ENCODE measurements around the gene MRTFA.

Gene MRTFA

GRCh38 chr22:40645579-40646197 lies 9.2 kb upstream of the MRTFA start:
- Mint-ChIP-seq H3K36me3 (ENCODE audit: low read depth) (no peaks in the 10 kb centered on the region), H3K27me3 (no peaks in the 10 kb centered on the region), H3K27ac (no peak overlapping the region), H3K4me1 (ENCODE audit: low read depth) (peaks cover 6% of the 10 kb centered on the region), H3K4me3 (no peak overlapping the region), H3K9me3 (no peaks in the 10 kb centered on the region)

- no peak overlapping the region for H3K27ac Mint-ChIP-seq
- no peaks in the 10 kb centered on the region for H3K27me3 Mint-ChIP-seq
- H3K36me3 Mint-ChIP-seq (ENCODE audit: low read depth) = no peaks in the 10 kb centered on the region
- H3K4me1 Mint-ChIP-seq (ENCODE audit: low read depth) = peaks cover 11% of the 10 kb centered on the region
- H3K9me3 Mint-ChIP-seq = no peaks in the 10 kb centered on the region
- H3K4me3 Mint-ChIP-seq = no peak overlapping the region
Observed at GRCh38 chr22:40642316-40642715, 5.8 kb upstream of the MRTFA start.

GRCh38 chr22:40641269-40641668 lies 4.8 kb upstream of the MRTFA start:
- Mint-ChIP-seq H3K9me3 (no peaks in the 10 kb centered on the region), H3K27me3 (no peaks in the 10 kb centered on the region), H3K36me3 (ENCODE audit: low read depth) (no peaks in the 10 kb centered on the region), H3K4me1 (ENCODE audit: low read depth) (peaks cover 8% of the 10 kb centered on the region), H3K27ac (no peak overlapping the region), H3K4me3 (no peak overlapping the region)

- no peaks in the 10 kb centered on the region for H3K36me3 Mint-ChIP-seq (ENCODE audit: low read depth)
- no peaks in the 10 kb centered on the region for H3K9me3 Mint-ChIP-seq
- no peak overlapping the region for H3K27ac Mint-ChIP-seq
- H3K4me3 Mint-ChIP-seq = peak overlapping the region; percentile 93
- no peaks in the 10 kb centered on the region for H3K27me3 Mint-ChIP-seq
- peaks cover 25% of the 10 kb centered on the region for H3K4me1 Mint-ChIP-seq (ENCODE audit: low read depth)
Observed at GRCh38 chr22:40638261-40638660, 1.7 kb upstream of the MRTFA start.

- H3K36me3 Mint-ChIP-seq (ENCODE audit: low read depth) = no peaks in the 10 kb centered on the region
- no peaks in the 10 kb centered on the region for H3K9me3 Mint-ChIP-seq
- H3K4me3 Mint-ChIP-seq = peak overlapping the region; percentile 93
- no peaks in the 10 kb centered on the region for H3K27me3 Mint-ChIP-seq
- peaks cover 32% of the 10 kb centered on the region for H3K4me1 Mint-ChIP-seq (ENCODE audit: low read depth)
- H3K27ac Mint-ChIP-seq = peak overlapping the region; percentile 97
Observed at GRCh38 chr22:40637183-40638150, 948 bp upstream of the MRTFA start.

GRCh38 chr22:40635940-40636379 lies 559 bp downstream of the MRTFA start:
- peak overlapping the region; percentile 13 for H3K27ac Mint-ChIP-seq
- H3K9me3 Mint-ChIP-seq = no peaks in the 10 kb centered on the region
- H3K36me3 Mint-ChIP-seq (ENCODE audit: low read depth) = no peaks in the 10 kb centered on the region
- peaks cover 45% of the 10 kb centered on the region for H3K4me1 Mint-ChIP-seq (ENCODE audit: low read depth)
- peak overlapping the region; percentile 93 for H3K4me3 Mint-ChIP-seq
- no peaks in the 10 kb centered on the region for H3K27me3 Mint-ChIP-seq

GRCh38 chr22:40635043-40635939 lies 1.2 kb downstream of the MRTFA start:
- Mint-ChIP-seq H3K9me3 (no peaks in the 10 kb centered on the region), H3K4me3 (peak overlapping the region; percentile 93), H3K27ac (peak overlapping the region; percentile 13), H3K4me1 (ENCODE audit: low read depth) (peaks cover 47% of the 10 kb centered on the region), H3K27me3 (no peaks in the 10 kb centered on the region), H3K36me3 (ENCODE audit: low read depth) (no peaks in the 10 kb centered on the region)

GRCh38 chr22:40634119-40634903 lies 2.2 kb downstream of the MRTFA start:
- Mint-ChIP-seq H3K36me3 (ENCODE audit: low read depth) (no peaks in the 10 kb centered on the region), H3K27me3 (no peaks in the 10 kb centered on the region), H3K4me1 (ENCODE audit: low read depth) (peaks cover 47% of the 10 kb centered on the region), H3K27ac (no peak overlapping the region), H3K9me3 (no peaks in the 10 kb centered on the region), H3K4me3 (no peak overlapping the region)

- H3K27ac Mint-ChIP-seq = no peak overlapping the region
- no peaks in the 10 kb centered on the region for H3K9me3 Mint-ChIP-seq
- peaks cover 59% of the 10 kb centered on the region for H3K4me1 Mint-ChIP-seq (ENCODE audit: low read depth)
- no peaks in the 10 kb centered on the region for H3K36me3 Mint-ChIP-seq (ENCODE audit: low read depth)
- no peaks in the 10 kb centered on the region for H3K27me3 Mint-ChIP-seq
- no peak overlapping the region for H3K4me3 Mint-ChIP-seq
Observed at GRCh38 chr22:40633036-40633435, 3.5 kb downstream of the MRTFA start.

- no peak overlapping the region for H3K27ac Mint-ChIP-seq
Observed at GRCh38 chr22:40631925-40632324, 4.6 kb downstream of the MRTFA start.

GRCh38 chr22:40628354-40629042 lies 8.0 kb downstream of the MRTFA start:
- peaks cover 48% of the 10 kb centered on the region for H3K4me1 Mint-ChIP-seq (ENCODE audit: low read depth)
- H3K27ac Mint-ChIP-seq = peak overlapping the region; percentile 72
- H3K4me3 Mint-ChIP-seq = peak overlapping the region; percentile 18
- H3K27me3 Mint-ChIP-seq = no peaks in the 10 kb centered on the region
- H3K36me3 Mint-ChIP-seq (ENCODE audit: low read depth) = no peaks in the 10 kb centered on the region
- H3K9me3 Mint-ChIP-seq = no peaks in the 10 kb centered on the region

More at GRCh38 chr22:40631925-40632324, 4.6 kb downstream of the MRTFA start:
- H3K36me3 Mint-ChIP-seq (ENCODE audit: low read depth) = no peaks in the 10 kb centered on the region
- H3K4me1 Mint-ChIP-seq (ENCODE audit: low read depth) = peaks cover 60% of the 10 kb centered on the region
- no peaks in the 10 kb centered on the region for H3K27me3 Mint-ChIP-seq
- H3K4me3 Mint-ChIP-seq = no peak overlapping the region
- no peaks in the 10 kb centered on the region for H3K9me3 Mint-ChIP-seq

- H3K27me3 Mint-ChIP-seq = no peaks in the 10 kb centered on the region
- H3K9me3 Mint-ChIP-seq = peaks cover 3% of the 10 kb centered on the region
- peaks cover 43% of the 10 kb centered on the region for H3K4me1 Mint-ChIP-seq (ENCODE audit: low read depth)
- H3K36me3 Mint-ChIP-seq (ENCODE audit: low read depth) = peaks cover 3% of the 10 kb centered on the region
- H3K27ac Mint-ChIP-seq = no peak overlapping the region
- H3K4me3 Mint-ChIP-seq = no peak overlapping the region
Observed at GRCh38 chr22:40627612-40628011, 8.9 kb downstream of the MRTFA start.

GRCh38 chr22:40626851-40627250 lies 9.7 kb downstream of the MRTFA start:
- H3K9me3 Mint-ChIP-seq = peaks cover 6% of the 10 kb centered on the region
- H3K27ac Mint-ChIP-seq = no peak overlapping the region
- no peak overlapping the region for H3K4me3 Mint-ChIP-seq
- peaks cover 8% of the 10 kb centered on the region for H3K36me3 Mint-ChIP-seq (ENCODE audit: low read depth)
- H3K27me3 Mint-ChIP-seq = no peaks in the 10 kb centered on the region
- peaks cover 37% of the 10 kb centered on the region for H3K4me1 Mint-ChIP-seq (ENCODE audit: low read depth)

Data from stimulated activated naive CD8-positive, alpha-beta T cell treated with anti-CD3 and anti-CD28 coated beads, Interleukin-15, Interleukin-2, amounts not matched to agents 100 ng/mL and 50 ng/mL, for 24 hours (primary cell).